NT2/D1 (cell line): ENCODE data around the gene FCER1G.

ENCODE experiments used
- SUZ12 ChIP-seq: IDR thresholded peaks from 2 replicates; pipeline ENCODE4 v1.6.1; 2011; ENCODE audit not compliant: insufficient read length, insufficient read depth; ENCODE audit errors: extremely low read depth
- YY1 ChIP-seq: IDR thresholded peaks from 2 replicates; pipeline ENCODE4 v1.6.1; 2011; ENCODE audit not compliant: insufficient read length, insufficient read depth
- ZNF274 ChIP-seq: IDR thresholded peaks from 2 replicates; pipeline ENCODE4 v1.6.1; 2011; ENCODE audit warnings: mild to moderate bottlenecking, low read depth, low read length

DNA sequence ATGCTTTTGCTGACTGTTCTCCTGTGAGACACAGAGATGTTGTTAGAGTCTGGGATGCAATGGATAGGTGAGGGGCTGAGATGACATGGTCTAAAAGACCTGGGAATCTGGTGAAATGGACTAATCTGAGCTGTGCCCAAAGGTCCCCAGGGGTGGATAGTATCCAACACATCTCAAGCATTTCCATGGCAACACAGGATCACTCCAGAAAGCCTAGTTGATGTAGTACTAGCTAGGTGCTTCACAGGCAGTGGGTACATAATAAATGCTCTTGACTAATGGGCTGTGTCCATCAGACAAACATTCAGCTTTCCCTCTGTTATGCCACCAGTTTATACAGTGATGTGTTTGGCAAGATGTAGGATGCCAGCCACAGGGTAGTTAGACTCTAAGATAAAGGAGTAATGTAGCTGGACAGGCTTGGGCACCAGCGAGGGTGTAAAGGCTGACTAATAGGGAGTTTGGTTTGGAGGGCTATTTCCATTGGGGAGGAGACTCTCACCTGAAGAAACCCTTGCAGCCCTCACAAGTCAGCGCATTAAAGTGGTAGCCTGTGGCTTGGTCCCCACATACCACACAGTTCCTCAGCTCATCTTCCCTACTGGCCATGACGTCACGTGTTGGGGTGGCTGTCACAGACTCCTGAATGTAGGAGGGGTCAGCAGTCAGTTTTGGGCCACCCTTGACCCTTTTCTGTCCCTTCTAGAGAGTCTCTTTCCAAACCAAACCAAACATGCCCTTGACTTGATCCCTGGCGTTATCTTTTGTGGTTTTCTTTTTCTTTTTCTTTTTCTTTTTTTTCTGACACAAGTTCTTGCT lies 21.1 kb downstream of the FCER1G start:
- TF ChIP-seq YY1 = no peak
- TF ChIP-seq SUZ12 = no peak
- TF ChIP-seq ZNF274 = no peak
